Measurements from ENCODE around the gene SORD.

The SORD gene

GRCh38 chr15:45116482-45117307 lies 93.7 kb downstream of the SORD start:
- no peak overlapping the region for H3K4me3 ChIP-seq (ENCODE audit: severe bottlenecking)
- no peaks in the 10 kb centered on the region for H3K9me3 ChIP-seq (ENCODE audit: severe bottlenecking)
- TF ChIP-seq, protein P1, sequence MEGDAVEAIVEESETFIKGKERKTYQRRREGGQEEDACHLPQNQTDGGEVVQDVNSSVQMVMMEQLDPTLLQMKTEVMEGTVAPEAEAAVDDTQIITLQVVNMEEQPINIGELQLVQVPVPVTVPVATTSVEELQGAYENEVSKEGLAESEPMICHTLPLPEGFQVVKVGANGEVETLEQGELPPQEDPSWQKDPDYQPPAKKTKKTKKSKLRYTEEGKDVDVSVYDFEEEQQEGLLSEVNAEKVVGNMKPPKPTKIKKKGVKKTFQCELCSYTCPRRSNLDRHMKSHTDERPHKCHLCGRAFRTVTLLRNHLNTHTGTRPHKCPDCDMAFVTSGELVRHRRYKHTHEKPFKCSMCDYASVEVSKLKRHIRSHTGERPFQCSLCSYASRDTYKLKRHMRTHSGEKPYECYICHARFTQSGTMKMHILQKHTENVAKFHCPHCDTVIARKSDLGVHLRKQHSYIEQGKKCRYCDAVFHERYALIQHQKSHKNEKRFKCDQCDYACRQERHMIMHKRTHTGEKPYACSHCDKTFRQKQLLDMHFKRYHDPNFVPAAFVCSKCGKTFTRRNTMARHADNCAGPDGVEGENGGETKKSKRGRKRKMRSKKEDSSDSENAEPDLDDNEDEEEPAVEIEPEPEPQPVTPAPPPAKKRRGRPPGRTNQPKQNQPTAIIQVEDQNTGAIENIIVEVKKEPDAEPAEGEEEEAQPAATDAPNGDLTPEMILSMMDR (IDR thresholded peaks at IDR 0.05; ENCODE audit: poor library complexity, severe bottlenecking) = no peak
- peak; percentile 73 for DNase-seq (ENCODE audit: low spot score)
- H3K27me3 ChIP-seq (ENCODE audit: insufficient read depth, poor library complexity, severe bottlenecking) = peaks cover 61% of the 10 kb centered on the region
- ATAC-seq (ENCODE audit: low read depth) = no peak
- H3K27ac ChIP-seq (ENCODE audit: poor library complexity, severe bottlenecking) = no peak overlapping the region
- H3K4me1 ChIP-seq (ENCODE audit: insufficient read depth, poor library complexity, severe bottlenecking) = peaks cover 2% of the 10 kb centered on the region
- H3K36me3 ChIP-seq (ENCODE audit: low read depth) = no peaks in the 10 kb centered on the region

DNA sequence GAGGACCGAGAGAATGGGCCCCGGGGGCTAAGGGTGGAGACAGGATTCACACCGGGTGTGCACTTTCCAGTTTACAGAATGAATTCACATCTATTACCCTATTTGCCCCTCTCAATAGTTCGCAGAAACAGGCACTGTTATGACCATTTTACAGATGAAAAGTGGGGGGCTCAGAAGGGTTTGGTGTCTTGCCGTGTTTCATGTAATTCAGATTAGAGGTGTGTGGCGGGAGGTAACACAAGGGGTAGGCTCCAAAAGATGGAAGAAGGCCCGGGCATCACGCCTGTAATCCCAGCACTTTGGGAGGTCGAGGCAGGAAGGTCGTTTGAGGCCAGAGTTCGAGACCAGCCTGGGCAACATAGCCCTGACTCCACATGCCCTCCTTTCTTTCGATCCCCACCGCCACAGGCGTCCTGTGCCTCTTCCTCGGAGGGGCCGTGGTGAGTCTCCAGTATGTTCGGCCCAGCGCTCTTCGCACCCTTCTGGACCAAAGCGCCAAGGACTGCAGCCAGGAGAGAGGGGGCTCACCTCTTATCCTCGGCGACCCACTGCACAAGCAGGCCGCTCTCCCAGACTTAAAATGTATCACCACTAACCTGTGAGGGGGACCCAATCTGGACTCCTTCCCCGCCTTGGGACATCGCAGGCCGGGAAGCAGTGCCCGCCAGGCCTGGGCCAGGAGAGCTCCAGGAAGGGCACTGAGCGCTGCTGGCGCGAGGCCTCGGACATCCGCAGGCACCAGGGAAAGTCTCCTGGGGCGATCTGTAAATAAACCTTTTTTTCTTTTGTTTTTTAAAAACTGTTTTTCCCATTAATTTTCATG lies 94.5 kb downstream of the SORD start:
- Histone ChIP-seq H3K4me3 (ENCODE audit: severe bottlenecking) (no peak overlapping the region), H3K27me3 (ENCODE audit: insufficient read depth, poor library complexity, severe bottlenecking) (peaks cover 53% of the 10 kb centered on the region)

DNA sequence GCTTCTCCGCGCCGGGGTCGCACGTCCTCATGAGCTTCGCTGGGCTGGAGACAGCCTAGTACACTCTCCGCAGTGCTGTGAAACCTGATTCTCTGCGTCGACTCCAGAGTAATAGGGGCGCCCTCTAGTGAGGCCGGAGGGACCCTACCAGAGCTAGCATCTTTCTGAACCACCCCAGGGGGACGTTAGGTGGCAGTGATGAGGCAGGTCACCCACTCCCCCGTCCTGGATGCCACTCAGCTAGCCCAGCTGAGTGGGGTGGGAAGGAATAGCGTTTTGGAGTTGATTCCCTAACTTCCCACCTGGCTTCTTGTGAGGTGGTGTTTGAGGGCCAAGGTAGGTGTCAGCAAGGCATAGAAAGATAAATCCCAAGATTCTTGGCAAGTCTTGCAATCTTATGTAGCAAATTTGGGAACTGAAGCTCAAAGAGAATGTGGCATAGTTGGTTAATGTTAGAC lies 95.2 kb downstream of the SORD start:
- H3K27me3 ChIP-seq (ENCODE audit: insufficient read depth, poor library complexity, severe bottlenecking) = peaks cover 46% of the 10 kb centered on the region
- H3K4me3 ChIP-seq (ENCODE audit: severe bottlenecking) = no peak overlapping the region
- DNase-seq (ENCODE audit: low spot score) (peak; percentile 88), ATAC-seq (ENCODE audit: low read depth) (peak; percentile 85)
- H3K4me1 ChIP-seq (ENCODE audit: insufficient read depth, poor library complexity, severe bottlenecking) = peaks cover 12% of the 10 kb centered on the region
- H3K9me3 ChIP-seq (ENCODE audit: severe bottlenecking) = no peaks in the 10 kb centered on the region
- TF ChIP-seq, protein P1 (IDR thresholded peaks at IDR 0.05; ENCODE audit: poor library complexity, severe bottlenecking) = peak; percentile 100
- no peaks in the 10 kb centered on the region for H3K36me3 ChIP-seq (ENCODE audit: low read depth)
- H3K27ac ChIP-seq (ENCODE audit: poor library complexity, severe bottlenecking) = no peak overlapping the region

More for the DNA sequence above, 94.5 kb downstream of the SORD start:
- Histone ChIP-seq H3K27ac (ENCODE audit: poor library complexity, severe bottlenecking) (no peak overlapping the region), H3K4me1 (ENCODE audit: insufficient read depth, poor library complexity, severe bottlenecking) (peaks cover 11% of the 10 kb centered on the region), H3K36me3 (ENCODE audit: low read depth) (no peaks in the 10 kb centered on the region), H3K9me3 (ENCODE audit: severe bottlenecking) (no peaks in the 10 kb centered on the region)
- DNase-seq (ENCODE audit: low spot score) (peak; percentile 47), ATAC-seq (ENCODE audit: low read depth) (no peak; the same call in 2 of the 3 replicates)
- TF ChIP-seq, protein P1 (IDR thresholded peaks at IDR 0.05; ENCODE audit: poor library complexity, severe bottlenecking) = no peak

- no peak for ATAC-seq (ENCODE audit: low read depth)
- Histone ChIP-seq H3K36me3 (ENCODE audit: low read depth) (no peaks in the 10 kb centered on the region), H3K27ac (ENCODE audit: poor library complexity, severe bottlenecking) (no peak overlapping the region), H3K4me1 (ENCODE audit: insufficient read depth, poor library complexity, severe bottlenecking) (peaks cover 12% of the 10 kb centered on the region), H3K9me3 (ENCODE audit: severe bottlenecking) (no peaks in the 10 kb centered on the region), H3K4me3 (ENCODE audit: severe bottlenecking) (no peak overlapping the region), H3K27me3 (ENCODE audit: insufficient read depth, poor library complexity, severe bottlenecking) (peaks cover 38% of the 10 kb centered on the region)
- peak; percentile 51 for DNase-seq (ENCODE audit: low spot score)
- TF ChIP-seq, protein P1 (IDR thresholded peaks at IDR 0.05; ENCODE audit: poor library complexity, severe bottlenecking) = no peak
These were observed 96.0 kb downstream of the SORD start for GRCh38 chr15:45118996-45119395.

All from RWPE2 (cell line).